Heart left ventricle (tissue), 16 donors: ENCODE data around the gene NOTUM. TPM values are rescaled to one million over a fixed set of nuclear protein-coding genes. Genes with fewer than 3 reads are reported as not detected.

Experiments used
- ATAC-seq, 4 donors: fragments of 200-7000 bp; cut with Tn5 transposase; one replicate each; pipeline ENCODE4 v1.9.1; 2020 to 2022; ENCODE audit warnings: moderate library complexity in 4 of 4, mild to moderate bottlenecking in 3 of 4, moderate number of reproducible peaks in 1 of 4
- DNase-seq, 5 donors: peaks; one replicate each; pipeline ENCODE4 v3.0.0-alpha.2; 2020
- H3K27ac ChIP-seq, 12 donors: fragments of 200-600 bp; sonication (generic) in 4 of 12; one replicate each; pipeline versions ENCODE4 v1.5.0 to v1.8.0; 2016 to 2022; ENCODE audit warnings: mild to moderate bottlenecking in 2 of 12
- H3K27me3 ChIP-seq, 9 donors: fragments of 200-600 bp; sonication (generic) in 2 of 9; one replicate each; pipeline versions ENCODE4 v1.5.1 to v1.8.0; 2016 to 2022; ENCODE audit warnings: mild to moderate bottlenecking in 3 of 9
- H3K36me3 ChIP-seq, 9 donors: fragments of 200-600 bp; sonication (generic) in 2 of 9; one replicate each; pipeline versions ENCODE4 v1.5.0 to v1.8.0; 2018 to 2022; ENCODE audit warnings: mild to moderate bottlenecking in 2 of 9
- H3K4me1 ChIP-seq, 12 donors: fragments of 200-600 bp; sonication (generic) in 4 of 12; one replicate each; pipeline versions ENCODE4 v1.5.0 to v1.8.0; 2016 to 2022; ENCODE audit warnings: mild to moderate bottlenecking in 3 of 12
- H3K4me3 ChIP-seq, 12 donors: fragments of 200-600 bp; sonication (generic) in 4 of 12; one replicate each; pipeline versions ENCODE4 v1.5.0 to v1.8.0; 2017 to 2022; ENCODE audit warnings: mild to moderate bottlenecking in 9 of 12, moderate library complexity in 4 of 12
- H3K9me3 ChIP-seq, 12 donors: fragments of 200-600 bp; sonication (generic) in 4 of 12; one replicate each; pipeline versions ENCODE4 v1.5.0 to v1.8.0; 2016 to 2022; ENCODE audit warnings: mild to moderate bottlenecking in 1 of 12
- POLR2A ChIP-seq, 2 donors: fragments of 450-650 bp; IDR thresholded peaks; one replicate each; pipeline ENCODE4 v1.6.1; 2017; ENCODE audit warnings: antibody characterized with exemption in 2 of 2, mild to moderate bottlenecking in 2 of 2, moderate library complexity in 2 of 2
- WGBS, 4 donors: extraction: QIAGEN DNeasy Blood & Tissue Kit in 2 of 4; methylation state at CpG; one replicate each; pipeline versions ENCODE4 v1.1.5 to v1.1.7; 2013 to 2018; 5-methylcytosine and 5-hydroxymethylcytosine counted together
- intact Hi-C, 10 donors: fragments of 100-400 bp; cut with DNase I; formaldehyde crosslinking; loops; one replicate each; pipeline versions ENCODE4 v1.11.1 to v1.14.2; 2022
- polyA plus RNA-seq, 2 donors: library from polyadenylated mRNA; stranded (reverse); fragments of 200-250 nt; gene quantifications; one replicate each; pipeline ENCODE4 v1.2.3, GENCODE V29; 2013
- total RNA-seq, 9 donors: library from RNA; depleted of rRNA in 2 of 9; stranded (reverse); fragments of >200 nt in 2 of 9; fragmentation: NEBNext Ultra II Directional in 3 of 9; extraction: Animal tissue kit (Norgen Biotek cat#: 25700) in 3 of 9; gene quantifications; one replicate each; pipeline versions ENCODE4 v1.1.0 to v1.2.4, GENCODE V29; 2016 to 2023
- TF ChIP-seq, protein P1 (sequence below), 12 donors: fragments of 200-600 bp; sonication (generic) in 4 of 12; IDR thresholded peaks; one replicate each; pipeline versions ENCODE4 v1.5.0 to v1.8.0; 2018 to 2022; ENCODE audit warnings: antibody characterized with exemption in 12 of 12, mild to moderate bottlenecking in 5 of 12
- donor health status: ischemic (EF 13 %, LVEDD 7.1; RV severe dilation, severe dysfunction).
- donor health status: healthy with polysubstance abuse.
- donor health status: DM: no; HTN: yes; CAD: no.
- donor health status: DM: no; HTN: no; CAD: no.
- donor health status: ischemic (EF 25% LVEDD 6.9; RV normal size, moderate dysfunction).
- donor health status: ischemic (EF 25% LVEDD 5.7; RV mildly dilated, moderate dysfunction).
- donor health status: healthy.
- donor health status: DM: yes; HTN: yes; CAD: no.
- donor health status: ischemic (EF 35%, LVEDD 5.7; RV mildly dilated, moderate dysfunction).
- donor health status: nonischemic (EF 11% LVEDD 7.7; RV severe dilation, severe dysfunction).
- donor health status: DM: yes; HTN: yes; CAD: no.
- donor health status: PGD.
- donor health status: ischemic (EF 29% LVEDD 5.4; RV normal size, mild dysfunction).
- donor health status: nonischemic (EF 23%, LVEDD 6.1; RV moderate dilation, normal function).

Gene NOTUM
- total and polyA plus RNA-seq, 11 donors: 0.25 to 1.6 (median 0.56) TPM; not detected in 3

DNA sequence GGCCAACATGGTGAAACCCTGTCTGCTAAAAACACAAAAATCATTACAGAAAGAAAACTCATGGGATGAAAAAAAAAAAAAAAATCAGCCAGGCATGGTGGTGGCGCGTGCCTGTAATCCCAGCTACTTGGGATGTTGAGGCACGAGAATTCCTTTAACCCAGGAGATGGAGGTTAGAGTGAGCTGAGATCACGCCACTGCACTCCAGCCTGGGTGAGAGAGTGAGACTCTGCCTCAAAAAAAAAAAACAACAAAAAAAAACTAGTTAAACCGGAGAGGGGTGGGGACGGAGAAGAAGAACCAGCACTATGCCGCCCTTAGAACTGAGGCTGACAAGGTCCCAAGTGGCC lies 7.4 kb upstream of the NOTUM start:
- H3K9me3 ChIP-seq: peaks cover 0 to 3% (median under 1%) of the 10 kb centered on the region in 12 donors
- intact Hi-C loops: loop anchor here in 1 of 10 donors (10.0 kb wide), 1 partner anchor 186 kb away; no protein-coding TSS in a partner anchor
- WGBS, 4 donors: 73 to 87% (median 74%) methylated on average over 7 of the region's 7 CpGs
- H3K4me1 ChIP-seq: peaks cover 0 to 28% (median 17%) of the 10 kb centered on the region in 12 donors
- no peak for DNase-seq
- peaks cover 0 to 52% (median 8%) of the 10 kb centered on the region in 9 donors for H3K27me3 ChIP-seq
- no peak overlapping the region for H3K27ac ChIP-seq
- no peak for ATAC-seq
- no peaks in the 10 kb centered on the region for H3K36me3 ChIP-seq
- H3K4me3 ChIP-seq: peak overlapping the region in 8 of 12 donors; percentile 1 to 22 (median 7)
- TF ChIP-seq POLR2A (IDR thresholded peaks at IDR 0.05): no peak
- TF ChIP-seq, protein P1, sequence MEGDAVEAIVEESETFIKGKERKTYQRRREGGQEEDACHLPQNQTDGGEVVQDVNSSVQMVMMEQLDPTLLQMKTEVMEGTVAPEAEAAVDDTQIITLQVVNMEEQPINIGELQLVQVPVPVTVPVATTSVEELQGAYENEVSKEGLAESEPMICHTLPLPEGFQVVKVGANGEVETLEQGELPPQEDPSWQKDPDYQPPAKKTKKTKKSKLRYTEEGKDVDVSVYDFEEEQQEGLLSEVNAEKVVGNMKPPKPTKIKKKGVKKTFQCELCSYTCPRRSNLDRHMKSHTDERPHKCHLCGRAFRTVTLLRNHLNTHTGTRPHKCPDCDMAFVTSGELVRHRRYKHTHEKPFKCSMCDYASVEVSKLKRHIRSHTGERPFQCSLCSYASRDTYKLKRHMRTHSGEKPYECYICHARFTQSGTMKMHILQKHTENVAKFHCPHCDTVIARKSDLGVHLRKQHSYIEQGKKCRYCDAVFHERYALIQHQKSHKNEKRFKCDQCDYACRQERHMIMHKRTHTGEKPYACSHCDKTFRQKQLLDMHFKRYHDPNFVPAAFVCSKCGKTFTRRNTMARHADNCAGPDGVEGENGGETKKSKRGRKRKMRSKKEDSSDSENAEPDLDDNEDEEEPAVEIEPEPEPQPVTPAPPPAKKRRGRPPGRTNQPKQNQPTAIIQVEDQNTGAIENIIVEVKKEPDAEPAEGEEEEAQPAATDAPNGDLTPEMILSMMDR (IDR thresholded peaks at IDR 0.05): no peak

DNA sequence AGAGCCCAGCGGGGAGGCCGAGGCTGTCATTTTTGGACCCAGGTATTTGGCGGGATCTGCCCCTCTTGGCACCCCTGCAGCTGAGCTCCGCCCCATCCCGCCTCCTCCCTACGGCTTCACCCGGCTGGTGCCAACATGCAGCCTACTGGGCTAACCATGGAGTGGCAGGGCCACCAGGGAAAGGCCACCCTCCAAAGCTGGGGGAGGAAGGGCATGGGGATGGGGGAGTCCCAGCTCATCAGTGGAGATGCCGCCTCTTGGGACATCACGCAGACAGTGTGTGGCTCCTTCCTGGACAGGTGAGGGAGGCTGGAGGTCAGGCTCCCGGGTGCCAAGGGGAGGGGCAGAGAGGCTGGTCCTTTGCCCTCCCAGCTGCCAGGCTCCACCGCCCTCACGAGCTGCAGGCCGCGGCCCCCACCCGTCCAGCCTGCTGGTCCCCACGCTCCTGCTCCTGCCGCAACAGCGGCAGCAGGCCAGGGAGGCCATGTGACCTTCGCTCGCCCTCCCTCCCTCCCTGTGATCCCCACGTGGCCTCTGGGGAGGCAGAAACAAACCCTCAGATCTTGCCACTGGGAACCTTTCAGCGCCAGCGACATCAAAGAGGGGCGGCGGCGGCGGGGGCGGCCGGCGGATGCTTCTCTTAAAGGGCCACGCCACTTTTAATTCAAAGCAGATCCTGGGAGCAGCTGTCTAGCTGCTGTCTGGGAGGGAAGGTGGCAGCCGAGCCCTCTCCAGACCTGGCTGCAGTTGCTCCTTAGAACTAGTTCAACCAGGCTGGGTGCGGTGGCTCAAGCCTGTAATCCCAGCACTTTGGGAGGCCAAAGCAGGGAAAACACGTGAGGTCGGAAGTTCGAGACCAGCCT lies 6.8 kb upstream of the NOTUM start:
- 9 to 15% (median 14%) methylated on average over 15 to 36 of the region's 36 CpGs for WGBS, 4 donors
- H3K9me3 ChIP-seq: no peaks in the 10 kb centered on the region
- TF ChIP-seq, protein P1 (IDR thresholded peaks at IDR 0.05): no peak
- TF ChIP-seq POLR2A (IDR thresholded peaks at IDR 0.05): no peak
- ATAC-seq: peak; percentile 77 to 93 (median 88)
- H3K27ac ChIP-seq: no peak overlapping the region
- H3K4me1 ChIP-seq: peaks cover 0 to 28% (median 17%) of the 10 kb centered on the region in 12 donors
- intact Hi-C loops: loop anchor here in 1 of 10 donors (10.0 kb wide), 1 partner anchor 187 kb away; no protein-coding TSS in a partner anchor
- peak overlapping the region in 9 of 12 donors; percentile 1 to 22 (median 8) for H3K4me3 ChIP-seq
- H3K36me3 ChIP-seq: no peaks in the 10 kb centered on the region
- DNase-seq: peak; percentile 83 to 89 (median 84)
- peaks cover 0 to 58% (median 14%) of the 10 kb centered on the region in 9 donors for H3K27me3 ChIP-seq

DNA sequence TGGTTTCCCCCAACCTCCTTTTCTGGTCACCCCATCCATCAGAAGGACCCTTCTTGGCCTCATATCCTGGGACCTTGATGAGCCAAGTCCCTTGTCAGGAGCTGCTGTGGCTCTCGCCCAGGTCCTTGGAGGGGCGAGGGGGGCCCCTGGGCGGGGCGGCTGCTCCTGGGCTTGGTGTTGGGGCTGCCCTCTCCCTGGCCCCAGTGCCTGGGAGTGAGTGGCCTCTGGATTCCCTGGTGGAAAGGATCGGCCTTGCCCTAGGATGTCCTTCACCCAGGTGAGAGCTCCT lies 6.2 kb upstream of the NOTUM start:
- Histone ChIP-seq H3K36me3 (no peaks in the 10 kb centered on the region), H3K4me1 (peaks cover 0 to 28% (median 17%) of the 10 kb centered on the region in 12 donors), H3K4me3 (no peak overlapping the region), H3K27ac (no peak overlapping the region), H3K27me3 (peaks cover under 1 to 64% (median 19%) of the 10 kb centered on the region in 9 donors), H3K9me3 (no peaks in the 10 kb centered on the region)
- TF ChIP-seq, protein P1 (IDR thresholded peaks at IDR 0.05): no peak
- TF ChIP-seq POLR2A (IDR thresholded peaks at IDR 0.05): no peak
- intact Hi-C loops: loop anchor here in 1 of 10 donors (10.0 kb wide), 1 partner anchor 188 kb away; no protein-coding TSS in a partner anchor
- DNase-seq: no peak
- WGBS, 4 donors: 12 to 72% (median 48%) methylated on average over 5 of the region's 5 CpGs
- peak; percentile 2 to 12 (median 4) for ATAC-seq
